ENCODE measurements around the gene ELFN2. TPM values are rescaled to one million over a fixed set of nuclear protein-coding genes. Genes with fewer than 3 reads are reported as not detected.

ELFN2 gene
- total RNA-seq, 1 experiment from 2014 or later: 10.0 TPM

DNA sequence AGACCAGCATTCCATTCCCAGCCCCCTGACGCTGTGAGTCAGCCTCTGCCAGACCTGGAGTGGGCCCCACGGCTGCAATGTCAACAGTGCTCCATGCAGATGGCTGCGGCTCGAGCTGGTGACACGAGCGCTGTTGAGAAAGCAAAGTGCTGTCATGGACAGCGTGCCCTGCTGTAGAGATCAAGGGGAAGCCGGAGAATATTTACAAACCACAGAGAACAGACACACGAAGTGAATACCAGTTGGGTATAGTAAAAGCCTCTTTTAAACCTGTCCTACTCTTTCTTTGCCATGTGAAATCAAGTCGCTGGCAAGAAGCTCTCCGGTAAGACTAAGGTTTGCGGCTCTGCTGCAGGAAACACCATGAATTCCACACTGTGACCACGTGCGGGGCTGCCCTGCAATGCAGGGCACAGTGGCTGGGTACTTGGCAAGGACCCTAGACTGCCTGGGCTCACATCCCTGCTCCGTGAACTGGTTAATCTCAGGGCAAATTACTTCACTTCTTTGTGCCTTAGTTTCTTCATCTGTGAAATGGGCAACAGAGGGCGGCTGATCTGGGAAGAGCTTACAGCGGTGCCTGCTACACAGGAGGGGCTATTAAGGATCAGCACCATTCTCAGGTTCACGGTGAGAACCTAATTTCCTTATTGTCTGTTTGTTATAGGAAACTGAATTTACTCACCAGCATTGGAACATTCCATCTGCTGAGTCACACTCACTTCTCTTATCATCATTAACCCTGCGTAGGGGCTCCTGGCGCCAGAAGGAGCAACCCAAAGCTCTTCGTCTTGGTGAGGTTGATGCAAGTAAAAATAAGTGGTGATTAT lies 27.8 kb upstream of the ELFN2 start:
- no peaks in the 10 kb centered on the region; the same call in 1 of the 2 replicates for H3K36me3 ChIP-seq (ENCODE audit: low read depth, low read length)
- H3K27ac ChIP-seq (ENCODE audit: low read length): peak overlapping the region; percentile 93
- H3K9ac ChIP-seq (ENCODE audit: low read length): peak overlapping the region; percentile 76
- ChIA-PET CTCF (interaction anchor here (0.6 to 1.1 kb wide), 4 partner anchors 11 to 195 kb away, joined by 3 to 5 read pairs (median 4); no protein-coding TSS in a partner anchor), POLR2A (ENCODE audit: unreplicated experiment) (no interaction called here)
- no peaks in the 10 kb centered on the region for H3K9me2 ChIP-seq (replicated peaks; ENCODE audit: low read length)
- intact Hi-C loops (cut with micrococcal nuclease): no loop called here
- BruUV-seq (replicated peaks): no TSS peak
- TF ChIP-seq EZH2phosphoT487 (IDR thresholded peaks at IDR 0.05; ENCODE audit: borderline replicate concordance, low read length) (no peak), EZH2 (IDR thresholded peaks at IDR 0.05; ENCODE audit: low read length, unreplicated experiment) (no peak)
- TF ChIP-seq, protein P1, sequence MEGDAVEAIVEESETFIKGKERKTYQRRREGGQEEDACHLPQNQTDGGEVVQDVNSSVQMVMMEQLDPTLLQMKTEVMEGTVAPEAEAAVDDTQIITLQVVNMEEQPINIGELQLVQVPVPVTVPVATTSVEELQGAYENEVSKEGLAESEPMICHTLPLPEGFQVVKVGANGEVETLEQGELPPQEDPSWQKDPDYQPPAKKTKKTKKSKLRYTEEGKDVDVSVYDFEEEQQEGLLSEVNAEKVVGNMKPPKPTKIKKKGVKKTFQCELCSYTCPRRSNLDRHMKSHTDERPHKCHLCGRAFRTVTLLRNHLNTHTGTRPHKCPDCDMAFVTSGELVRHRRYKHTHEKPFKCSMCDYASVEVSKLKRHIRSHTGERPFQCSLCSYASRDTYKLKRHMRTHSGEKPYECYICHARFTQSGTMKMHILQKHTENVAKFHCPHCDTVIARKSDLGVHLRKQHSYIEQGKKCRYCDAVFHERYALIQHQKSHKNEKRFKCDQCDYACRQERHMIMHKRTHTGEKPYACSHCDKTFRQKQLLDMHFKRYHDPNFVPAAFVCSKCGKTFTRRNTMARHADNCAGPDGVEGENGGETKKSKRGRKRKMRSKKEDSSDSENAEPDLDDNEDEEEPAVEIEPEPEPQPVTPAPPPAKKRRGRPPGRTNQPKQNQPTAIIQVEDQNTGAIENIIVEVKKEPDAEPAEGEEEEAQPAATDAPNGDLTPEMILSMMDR (conservative IDR thresholded peaks at IDR 0.05; ENCODE audit: low read depth, low read length): no peak
- peak overlapping the region; percentile 74 for H3K4me2 ChIP-seq (ENCODE audit: low read length)
- H3K9me3 ChIP-seq (ENCODE audit: low read length): no peaks in the 10 kb centered on the region
- H3K27me3 ChIP-seq (ENCODE audit: low read length): no peaks in the 10 kb centered on the region
- peak overlapping the region; percentile 37; the same call in 1 of the 2 replicates for H3K4me3 ChIP-seq (ENCODE audit: low read length)
- no peaks in the 10 kb centered on the region for H3K79me2 ChIP-seq (ENCODE audit: low read length)
- H3K4me1 ChIP-seq (ENCODE audit: insufficient read depth, low read length): peaks cover 25% of the 10 kb centered on the region
- peak; percentile 84 for DNase-seq
- no peaks in the 10 kb centered on the region for H3F3A ChIP-seq (ENCODE audit: low read length, unreplicated experiment)
- H2AFZ ChIP-seq (ENCODE audit: low read length): peak overlapping the region; percentile 60
- no peaks in the 10 kb centered on the region for H4K20me1 ChIP-seq (ENCODE audit: low read length)
- ATAC-seq: peak; percentile 72

DNA sequence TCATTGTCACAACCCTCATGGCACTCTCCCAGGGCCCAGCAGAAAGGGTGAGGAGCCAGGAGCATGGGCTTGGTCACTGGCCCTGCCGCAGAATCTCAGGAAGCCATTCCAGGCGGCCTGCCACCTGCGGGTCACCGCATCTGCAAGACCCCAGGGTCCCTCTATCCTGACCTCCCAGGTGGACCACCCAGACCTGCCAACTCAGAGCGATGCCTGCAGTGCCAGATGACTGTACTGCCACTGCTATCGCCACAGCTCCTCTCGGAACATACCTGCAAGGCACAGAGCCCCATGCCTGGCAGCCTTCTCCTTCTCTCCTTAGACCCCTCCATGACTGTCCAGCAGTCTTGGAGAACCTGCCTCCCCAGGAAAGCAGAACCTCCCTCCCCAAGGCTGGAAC lies 26.4 kb upstream of the ELFN2 start:
- ChIA-PET POLR2A (ENCODE audit: unreplicated experiment) (interaction anchor here (0.6 kb wide), 1 partner anchor 322 kb away, joined by 5 read pairs; no protein-coding TSS in a partner anchor), CTCF (no interaction called here)
- intact Hi-C loops (cut with micrococcal nuclease): no loop called here
- Histone ChIP-seq H3K4me1 (ENCODE audit: insufficient read depth, low read length) (peaks cover 25% of the 10 kb centered on the region), H3K9ac (ENCODE audit: low read length) (no peak overlapping the region), H3F3A (ENCODE audit: low read length, unreplicated experiment) (no peaks in the 10 kb centered on the region), H3K27ac (ENCODE audit: low read length) (no peak overlapping the region), H4K20me1 (ENCODE audit: low read length) (no peaks in the 10 kb centered on the region), H3K4me2 (ENCODE audit: low read length) (no peak overlapping the region), H3K9me3 (ENCODE audit: low read length) (no peaks in the 10 kb centered on the region), H3K4me3 (ENCODE audit: low read length) (no peak overlapping the region), H2AFZ (ENCODE audit: low read length) (no peak overlapping the region), H3K79me2 (ENCODE audit: low read length) (no peaks in the 10 kb centered on the region), H3K27me3 (ENCODE audit: low read length) (no peaks in the 10 kb centered on the region), H3K36me3 (ENCODE audit: low read depth, low read length) (no peaks in the 10 kb centered on the region; the same call in 1 of the 2 replicates), H3K9me2 (replicated peaks; ENCODE audit: low read length) (no peaks in the 10 kb centered on the region)
- DNase-seq (no peak), ATAC-seq (no peak)
- no TSS peak for BruUV-seq (replicated peaks)
- TF ChIP-seq, protein P1 (conservative IDR thresholded peaks at IDR 0.05; ENCODE audit: low read depth, low read length): no peak
- TF ChIP-seq EZH2phosphoT487 (IDR thresholded peaks at IDR 0.05; ENCODE audit: borderline replicate concordance, low read length) (no peak), EZH2 (IDR thresholded peaks at IDR 0.05; ENCODE audit: low read length, unreplicated experiment) (no peak)

DNA sequence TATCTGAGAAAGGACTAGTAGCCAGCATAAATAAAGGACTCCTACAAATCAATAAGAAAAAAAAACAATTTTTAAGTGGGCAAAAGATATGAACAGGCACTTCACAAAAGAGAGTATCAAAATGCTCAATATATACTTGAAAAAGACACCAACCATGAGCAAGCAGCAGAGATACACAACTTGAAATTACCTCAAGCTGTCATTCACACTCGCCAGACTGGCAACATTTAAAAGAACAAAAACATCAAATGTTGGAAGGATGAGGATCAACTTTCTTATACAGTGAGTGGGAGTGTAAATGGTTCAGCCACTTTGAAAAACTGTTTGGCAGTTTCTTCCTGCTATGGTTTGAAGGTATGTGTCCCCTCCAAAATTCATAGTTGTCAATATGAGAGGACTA lies 23.9 kb upstream of the ELFN2 start:
- Histone ChIP-seq H3K79me2 (ENCODE audit: low read length) (no peaks in the 10 kb centered on the region), H3K4me1 (ENCODE audit: insufficient read depth, low read length) (peaks cover 23% of the 10 kb centered on the region), H3K9me2 (replicated peaks; ENCODE audit: low read length) (no peaks in the 10 kb centered on the region), H3K36me3 (ENCODE audit: low read depth, low read length) (no peaks in the 10 kb centered on the region), H3K27me3 (ENCODE audit: low read length) (no peaks in the 10 kb centered on the region), H3K4me3 (ENCODE audit: low read length) (no peak overlapping the region), H3K9me3 (ENCODE audit: low read length) (no peaks in the 10 kb centered on the region), H3K4me2 (ENCODE audit: low read length) (no peak overlapping the region), H3K9ac (ENCODE audit: low read length) (no peak overlapping the region), H4K20me1 (ENCODE audit: low read length) (no peaks in the 10 kb centered on the region), H3F3A (ENCODE audit: low read length, unreplicated experiment) (no peaks in the 10 kb centered on the region), H2AFZ (ENCODE audit: low read length) (no peak overlapping the region), H3K27ac (ENCODE audit: low read length) (no peak overlapping the region)
- POLR2A ChIA-PET (ENCODE audit: unreplicated experiment): no interaction called here
- BruUV-seq (replicated peaks): no TSS peak
- DNase-seq (no peak), ATAC-seq (no peak)
- intact Hi-C loops (cut with micrococcal nuclease): no loop called here
- TF ChIP-seq, protein P1 (conservative IDR thresholded peaks at IDR 0.05; ENCODE audit: low read depth, low read length): no peak
- no peak for TF ChIP-seq EZH2phosphoT487 (IDR thresholded peaks at IDR 0.05; ENCODE audit: borderline replicate concordance, low read length)
- no peak for TF ChIP-seq EZH2 (IDR thresholded peaks at IDR 0.05; ENCODE audit: low read length, unreplicated experiment)
- CTCF ChIA-PET: no interaction called here
